OCI-LY1 (cell line): ENCODE measurements around the gene DCAF12.

Source experiments
- H2AFZ ChIP-seq: fragments of 200-600 bp; sonication (generic), shearing (Covaris generic); 2 replicates; pipeline ENCODE4 v1.6.0; 2014; ENCODE audit warnings: antibody characterized with exemption, mild to moderate bottlenecking, low read length
- H3F3A ChIP-seq: fragments of 200-600 bp; sonication (generic), shearing (Covaris generic); 2 replicates; pipeline ENCODE4 v1.6.0; 2014; ENCODE audit warnings: mild to moderate bottlenecking, antibody characterized with exemption, low read length, moderate library complexity; ENCODE audit not compliant: insufficient read depth
- H3K27ac ChIP-seq: fragments of 200-600 bp; sonication (generic); 2 replicates; pipeline ENCODE4 v1.5.1; 2014; ENCODE audit warnings: low read length, mixed run types, mild to moderate bottlenecking, low read depth; ENCODE audit not compliant: poor library complexity, severe bottlenecking
- H3K27me3 ChIP-seq: fragments of 200-600 bp; sonication (generic); 2 replicates; pipeline ENCODE4 v1.6.0; 2014; ENCODE audit warnings: antibody characterized with exemption, mild to moderate bottlenecking, low read length, moderate library complexity; ENCODE audit not compliant: insufficient read depth
- H3K36me3 ChIP-seq: fragments of 200-600 bp; sonication (generic); 2 replicates; pipeline ENCODE4 v1.6.1; 2014; ENCODE audit warnings: mild to moderate bottlenecking, antibody characterized with exemption, low read length, moderate library complexity, mixed read lengths; ENCODE audit not compliant: insufficient read depth
- H3K4me1 ChIP-seq: fragments of 200-600 bp; sonication (generic); 2 replicates; pipeline ENCODE4 v1.5.1; 2014; ENCODE audit warnings: mild to moderate bottlenecking, low read length, moderate library complexity; ENCODE audit not compliant: insufficient read depth, severe bottlenecking
- H3K4me2 ChIP-seq: fragments of 200-600 bp; sonication (generic), shearing (Covaris generic); 2 replicates; pipeline ENCODE4 v1.6.1; 2014; ENCODE audit warnings: low read length
- H3K4me3 ChIP-seq: fragments of 200-600 bp; sonication (generic); 2 replicates; pipeline ENCODE4 v1.5.1; 2014; ENCODE audit warnings: low read length, low read depth, mild to moderate bottlenecking, mixed read lengths; ENCODE audit not compliant: poor library complexity, severe bottlenecking
- H3K79me2 ChIP-seq: fragments of 200-600 bp; shearing (Covaris generic); 2 replicates; pipeline ENCODE4 v1.6.1; 2016; ENCODE audit warnings: mixed run types, low read length, mixed read lengths; ENCODE audit not compliant: insufficient read depth
- H3K9ac ChIP-seq: fragments of 200-600 bp; sonication (generic), shearing (Covaris generic); 2 replicates; pipeline ENCODE4 v1.6.1; 2014; ENCODE audit warnings: mild to moderate bottlenecking, low read length, mixed read lengths
- H3K9me2 ChIP-seq: fragments of 200-600 bp; sonication (generic), shearing (Covaris generic); 2 replicates; pipeline ENCODE4 v1.6.1; 2014; ENCODE audit warnings: low read depth, mild to moderate bottlenecking, low read length, mixed read lengths
- H3K9me3 ChIP-seq: fragments of 200-600 bp; shearing (Covaris generic); 2 replicates; pipeline ENCODE4 v1.6.1; 2014; ENCODE audit warnings: low read length, mixed read lengths
- H4K20me1 ChIP-seq: fragments of 200-600 bp; sonication (generic), shearing (Covaris generic); 2 replicates; pipeline ENCODE4 v1.6.0; 2016; ENCODE audit warnings: mild to moderate bottlenecking, low read length; ENCODE audit not compliant: insufficient read depth
- EZH2 ChIP-seq: fragments of 200-600 bp; sonication (generic), shearing (Covaris generic); IDR thresholded peaks from 2 replicates; pipeline ENCODE4 v1.8.0; 2017; ENCODE audit warnings: borderline replicate concordance, mixed run types, mild to moderate bottlenecking, antibody characterized with exemption, low read length, moderate library complexity, mixed read lengths
- TF ChIP-seq, protein P1 (sequence below): fragments of 200-600 bp; sonication (generic), shearing (Covaris generic); IDR thresholded peaks from 2 replicates; pipeline ENCODE4 v1.5.1; 2017; ENCODE audit warnings: mild to moderate bottlenecking, antibody characterized with exemption, low read length, moderate library complexity, mixed read lengths

The DCAF12 gene

DNA sequence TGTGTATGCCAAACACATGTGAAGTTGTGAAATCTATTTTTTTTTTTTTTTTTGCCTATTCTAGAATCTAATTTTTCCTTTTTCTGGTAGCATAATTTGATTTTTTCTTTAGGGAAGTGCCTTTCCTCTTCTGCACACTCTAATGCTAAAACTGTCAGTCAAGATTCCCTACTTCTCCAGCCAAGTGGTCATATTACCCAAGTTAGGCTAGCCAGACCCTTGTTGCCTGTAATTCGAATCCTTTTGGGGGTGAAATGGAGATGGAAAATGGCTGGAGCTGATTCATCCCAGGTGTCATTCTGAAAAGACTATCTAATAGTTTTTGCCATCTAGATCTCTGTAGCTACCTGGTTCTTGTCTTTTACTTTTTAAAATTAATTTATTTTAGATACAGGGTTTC lies 27.6 kb upstream of the DCAF12 start:
- Histone ChIP-seq H3K4me3 (no peak overlapping the region), H3K27ac (no peak overlapping the region), H3F3A (no peaks in the 10 kb centered on the region)

DNA sequence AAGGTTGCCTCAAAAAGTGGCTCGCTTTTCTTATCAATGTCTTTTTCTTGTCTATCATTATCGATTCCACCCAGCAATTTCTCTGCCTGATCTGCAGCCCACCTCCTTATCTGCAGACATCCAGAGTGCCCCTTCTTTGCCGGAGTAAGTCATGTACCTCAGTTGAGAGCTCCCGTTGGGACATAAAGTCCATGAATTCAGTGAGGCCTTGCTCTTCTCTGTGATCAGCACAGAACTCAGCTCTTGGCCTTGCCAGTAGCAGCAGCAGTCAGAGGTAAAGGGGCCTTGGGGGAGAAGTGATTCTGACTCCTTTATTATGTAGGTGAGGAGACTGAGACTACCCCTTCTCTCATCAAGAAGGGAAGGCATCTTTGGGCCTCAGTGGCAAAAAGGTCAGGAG lies 24.9 kb upstream of the DCAF12 start:
- TF ChIP-seq, protein P1, sequence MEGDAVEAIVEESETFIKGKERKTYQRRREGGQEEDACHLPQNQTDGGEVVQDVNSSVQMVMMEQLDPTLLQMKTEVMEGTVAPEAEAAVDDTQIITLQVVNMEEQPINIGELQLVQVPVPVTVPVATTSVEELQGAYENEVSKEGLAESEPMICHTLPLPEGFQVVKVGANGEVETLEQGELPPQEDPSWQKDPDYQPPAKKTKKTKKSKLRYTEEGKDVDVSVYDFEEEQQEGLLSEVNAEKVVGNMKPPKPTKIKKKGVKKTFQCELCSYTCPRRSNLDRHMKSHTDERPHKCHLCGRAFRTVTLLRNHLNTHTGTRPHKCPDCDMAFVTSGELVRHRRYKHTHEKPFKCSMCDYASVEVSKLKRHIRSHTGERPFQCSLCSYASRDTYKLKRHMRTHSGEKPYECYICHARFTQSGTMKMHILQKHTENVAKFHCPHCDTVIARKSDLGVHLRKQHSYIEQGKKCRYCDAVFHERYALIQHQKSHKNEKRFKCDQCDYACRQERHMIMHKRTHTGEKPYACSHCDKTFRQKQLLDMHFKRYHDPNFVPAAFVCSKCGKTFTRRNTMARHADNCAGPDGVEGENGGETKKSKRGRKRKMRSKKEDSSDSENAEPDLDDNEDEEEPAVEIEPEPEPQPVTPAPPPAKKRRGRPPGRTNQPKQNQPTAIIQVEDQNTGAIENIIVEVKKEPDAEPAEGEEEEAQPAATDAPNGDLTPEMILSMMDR: no peak
- TF ChIP-seq EZH2: no peak
- Histone ChIP-seq H3K9me3 (no peaks in the 10 kb centered on the region), H3K9me2 (no peaks in the 10 kb centered on the region), H3K36me3 (no peaks in the 10 kb centered on the region; the same call in 1 of the 2 replicates), H3K4me2 (no peak overlapping the region), H3K79me2 (no peaks in the 10 kb centered on the region), H3K9ac (no peak overlapping the region), H4K20me1 (no peaks in the 10 kb centered on the region), H2AFZ (no peak overlapping the region), H3F3A (no peaks in the 10 kb centered on the region), H3K4me1 (peaks cover 10% of the 10 kb centered on the region), H3K27ac (no peak overlapping the region), H3K27me3 (no peaks in the 10 kb centered on the region), H3K4me3 (no peak overlapping the region)

More for the DNA sequence above, 27.6 kb upstream of the DCAF12 start:
- H3K79me2 ChIP-seq: no peaks in the 10 kb centered on the region
- H4K20me1 ChIP-seq: no peaks in the 10 kb centered on the region
- no peaks in the 10 kb centered on the region for H3K27me3 ChIP-seq
- no peak for TF ChIP-seq EZH2
- TF ChIP-seq, protein P1: no peak
- no peak overlapping the region for H3K4me2 ChIP-seq
- H3K36me3 ChIP-seq: no peaks in the 10 kb centered on the region
- H3K4me1 ChIP-seq: peaks cover 10% of the 10 kb centered on the region
- no peak overlapping the region for H3K9ac ChIP-seq
- no peak overlapping the region for H2AFZ ChIP-seq
- no peaks in the 10 kb centered on the region for H3K9me3 ChIP-seq
- H3K9me2 ChIP-seq: no peaks in the 10 kb centered on the region

DNA sequence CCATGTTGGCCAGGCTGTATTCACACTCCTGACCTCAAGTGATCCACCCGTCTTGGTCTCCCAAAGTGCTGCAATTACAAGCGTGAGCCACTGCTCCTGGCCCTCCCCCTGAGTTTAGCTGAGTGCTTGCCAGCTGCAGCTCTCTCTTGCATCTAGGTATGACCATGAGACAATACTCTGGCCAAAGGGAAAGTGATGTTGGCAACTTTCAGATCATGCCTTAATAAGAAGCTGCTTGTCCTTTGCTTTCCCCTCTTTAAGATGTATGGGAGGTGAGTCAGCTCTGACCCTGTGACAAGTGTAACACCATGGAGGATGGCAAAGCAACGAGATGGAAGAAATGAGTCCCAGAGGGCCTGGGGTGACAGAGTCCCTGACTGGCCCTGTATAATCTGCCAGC lies 18.7 kb upstream of the DCAF12 start:
- Histone ChIP-seq H3K9me2 (no peaks in the 10 kb centered on the region), H3K4me1 (peaks cover 16% of the 10 kb centered on the region), H2AFZ (peak overlapping the region; percentile 75; the same call in 1 of the 2 replicates), H3K4me3 (no peak overlapping the region), H3K9ac (no peak overlapping the region; the same call in 1 of the 2 replicates), H3K36me3 (no peaks in the 10 kb centered on the region; the same call in 1 of the 2 replicates), H4K20me1 (no peaks in the 10 kb centered on the region), H3F3A (no peaks in the 10 kb centered on the region), H3K27ac (no peak overlapping the region), H3K4me2 (no peak overlapping the region; the same call in 1 of the 2 replicates), H3K79me2 (no peaks in the 10 kb centered on the region), H3K9me3 (no peaks in the 10 kb centered on the region), H3K27me3 (no peaks in the 10 kb centered on the region)
- TF ChIP-seq, protein P1: no peak
- TF ChIP-seq EZH2: no peak
